Gastroesophageal sphincter (tissue), 3 donors: Measurements from ENCODE around the gene SPATA31E1.
"Not testable (repeated sequence)": the region's sequence is repeated elsewhere in the genome, so short reads cannot be mapped to it uniquely, and the experiment has no call there.

Experiments used
- POLR2A ChIP-seq, 2 donors: fragments of 450-650 bp; IDR thresholded peaks; one replicate each; pipeline ENCODE4 v1.6.1; 2017; ENCODE audit warnings: antibody characterized with exemption in 2 of 2, mild to moderate bottlenecking in 2 of 2, moderate library complexity in 1 of 2
- POLR2AphosphoS5 ChIP-seq: sonication (generic); formaldehyde crosslinking; IDR thresholded peaks from one replicate; pipeline ENCODE4 v1.6.1; 2017; ENCODE audit warnings: antibody characterized with exemption
- TF ChIP-seq, protein P1 (sequence below), 4 experiments: fragments of 200-600 bp in 2 of 4; fragments of 450-650 bp in 2 of 4; sonication (generic) in 1 of 4; IDR thresholded peaks; one replicate each; pipeline ENCODE4 v1.5.1; 2017 to 2019; ENCODE audit warnings: antibody characterized with exemption in 4 of 4, mild to moderate bottlenecking in 2 of 4, moderate library complexity in 2 of 4

DNA sequence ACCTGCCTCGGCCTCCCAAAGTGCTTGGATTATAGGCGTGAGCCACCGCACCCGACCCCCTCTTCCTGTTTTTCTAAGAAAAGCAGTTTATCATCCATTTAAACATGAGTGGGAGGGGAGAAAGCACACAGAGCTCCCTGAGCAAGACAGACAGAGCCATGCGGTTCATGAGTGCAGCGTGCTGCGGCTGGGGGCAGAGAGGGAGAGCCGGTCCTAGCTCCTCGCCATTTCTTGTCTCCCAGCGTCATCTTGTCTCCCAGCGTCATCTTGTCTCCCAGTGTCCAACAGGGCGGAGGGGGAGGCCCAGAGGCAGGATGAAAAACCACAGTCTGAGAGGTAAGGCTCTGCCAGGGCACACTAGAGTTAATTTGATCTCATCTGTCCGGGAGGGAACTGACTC, 36.3 kb downstream of the SPATA31E1 start:
- TF ChIP-seq, protein P1, sequence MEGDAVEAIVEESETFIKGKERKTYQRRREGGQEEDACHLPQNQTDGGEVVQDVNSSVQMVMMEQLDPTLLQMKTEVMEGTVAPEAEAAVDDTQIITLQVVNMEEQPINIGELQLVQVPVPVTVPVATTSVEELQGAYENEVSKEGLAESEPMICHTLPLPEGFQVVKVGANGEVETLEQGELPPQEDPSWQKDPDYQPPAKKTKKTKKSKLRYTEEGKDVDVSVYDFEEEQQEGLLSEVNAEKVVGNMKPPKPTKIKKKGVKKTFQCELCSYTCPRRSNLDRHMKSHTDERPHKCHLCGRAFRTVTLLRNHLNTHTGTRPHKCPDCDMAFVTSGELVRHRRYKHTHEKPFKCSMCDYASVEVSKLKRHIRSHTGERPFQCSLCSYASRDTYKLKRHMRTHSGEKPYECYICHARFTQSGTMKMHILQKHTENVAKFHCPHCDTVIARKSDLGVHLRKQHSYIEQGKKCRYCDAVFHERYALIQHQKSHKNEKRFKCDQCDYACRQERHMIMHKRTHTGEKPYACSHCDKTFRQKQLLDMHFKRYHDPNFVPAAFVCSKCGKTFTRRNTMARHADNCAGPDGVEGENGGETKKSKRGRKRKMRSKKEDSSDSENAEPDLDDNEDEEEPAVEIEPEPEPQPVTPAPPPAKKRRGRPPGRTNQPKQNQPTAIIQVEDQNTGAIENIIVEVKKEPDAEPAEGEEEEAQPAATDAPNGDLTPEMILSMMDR (IDR thresholded peaks at IDR 0.05), result not testable (repeated sequence)
- not testable (repeated sequence) for TF ChIP-seq POLR2AphosphoS5; POLR2A (IDR thresholded peaks at IDR 0.05)
